ENCODE data around the gene ARHGEF6. TPM values are rescaled to one million over a fixed set of nuclear protein-coding genes. Genes with fewer than 3 reads are reported as not detected.
A peak's percentile ranks its signal among the peaks of the same experiment; 100 is the strongest.
"Not testable (repeated sequence)": the region's sequence is repeated elsewhere in the genome, so short reads cannot be mapped to it uniquely, and the experiment has no call there.

The ARHGEF6 gene
- total RNA-seq, 1 donor from 2014 or later: 22.7 TPM

- DNase-seq: peak; percentile 28
These were observed 557 bp upstream of the ARHGEF6 start for GRCh38 chrX:136781180-136781797.

GRCh38 chrX:136780241-136780640 lies 491 bp downstream of the ARHGEF6 start:
- DNase-seq: no peak

GRCh38 chrX:136779346-136779781 lies 1.4 kb downstream of the ARHGEF6 start:
- no peak for DNase-seq

GRCh38 chrX:136778916-136779315 lies 1.8 kb downstream of the ARHGEF6 start:
- no peak for DNase-seq

GRCh38 chrX:136778020-136778419 lies 2.7 kb downstream of the ARHGEF6 start:
- DNase-seq: no peak

- no peak for DNase-seq
These were observed 7.1 kb downstream of the ARHGEF6 start for GRCh38 chrX:136773648-136774047.

- not testable (repeated sequence) for DNase-seq
These were observed 8.9 kb downstream of the ARHGEF6 start for GRCh38 chrX:136771869-136772268.

GRCh38 chrX:136768469-136769084 lies 12.2 kb downstream of the ARHGEF6 start:
- DNase-seq: peak; percentile 38

GRCh38 chrX:136767104-136767941 lies 13.4 kb downstream of the ARHGEF6 start:
- peak; percentile 76 for DNase-seq

- peak; percentile 16 for DNase-seq
These were observed 14.0 kb downstream of the ARHGEF6 start for GRCh38 chrX:136766785-136767103.

- peak; percentile 26 for DNase-seq
These were observed 14.8 kb downstream of the ARHGEF6 start for GRCh38 chrX:136765821-136766356.

GRCh38 chrX:136764206-136764605 lies 16.5 kb downstream of the ARHGEF6 start:
- no peak for DNase-seq

GRCh38 chrX:136762820-136763452 lies 17.8 kb downstream of the ARHGEF6 start:
- DNase-seq: no peak

GRCh38 chrX:136761421-136761820 lies 19.3 kb downstream of the ARHGEF6 start:
- peak; percentile 16 for DNase-seq

GRCh38 chrX:136759968-136760367 lies 20.8 kb downstream of the ARHGEF6 start:
- no peak for DNase-seq

GRCh38 chrX:136755411-136755810 lies 25.3 kb downstream of the ARHGEF6 start:
- DNase-seq: peak; percentile 39

GRCh38 chrX:136754651-136755050 lies 26.1 kb downstream of the ARHGEF6 start:
- DNase-seq: peak; percentile 87

- peak; percentile 22 for DNase-seq
These were observed 27.9 kb downstream of the ARHGEF6 start for GRCh38 chrX:136752796-136753195.

GRCh38 chrX:136752346-136752745 lies 28.4 kb downstream of the ARHGEF6 start:
- DNase-seq: no peak

GRCh38 chrX:136750364-136750763 lies 30.4 kb downstream of the ARHGEF6 start:
- DNase-seq: no peak

GRCh38 chrX:136747003-136747986 lies 33.4 kb downstream of the ARHGEF6 start:
- DNase-seq: no peak
